ENCODE results near the gene SACS. TPM values are rescaled to one million over a fixed set of nuclear protein-coding genes. Genes with fewer than 3 reads are reported as not detected.

SACS gene
- total RNA-seq, 1 donor from 2014 or later: 7.0 TPM

DNA sequence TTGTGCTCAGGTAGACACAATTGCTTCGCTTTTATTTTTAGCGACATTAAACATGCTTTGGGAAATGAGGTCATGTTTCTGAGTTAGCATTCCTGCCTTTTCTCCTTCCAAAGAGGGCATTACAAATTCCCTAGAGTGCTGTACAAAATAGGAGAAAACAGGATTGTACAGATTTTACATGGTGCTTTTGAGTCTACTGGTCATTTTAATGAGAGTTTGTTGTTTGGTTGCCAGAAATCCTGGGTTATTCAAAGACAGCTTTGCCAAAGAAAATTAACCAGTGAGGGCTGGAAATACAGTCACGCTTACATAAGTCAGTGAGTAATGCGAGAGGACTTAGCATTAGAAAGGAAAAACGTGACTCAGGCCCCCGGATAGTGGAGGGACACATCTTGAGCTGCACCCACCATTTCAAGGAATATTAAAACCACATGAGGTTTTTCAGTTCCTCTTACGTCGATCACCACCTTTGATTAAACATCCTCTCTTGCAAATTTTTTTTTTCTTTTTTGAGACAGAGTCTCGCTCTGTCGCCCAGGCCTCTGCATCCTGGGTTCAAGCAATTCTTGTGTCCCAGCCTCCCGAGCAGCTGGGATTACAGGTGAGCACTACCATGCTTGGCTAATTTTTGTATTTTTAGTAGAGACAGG is 55.4 kb downstream of the SACS start:
- no peak overlapping the region for H3K4me3 ChIP-seq
- H3K9me3 ChIP-seq: no peaks in the 10 kb centered on the region
- intact Hi-C loops (cut with DNase I): no loop called here
- H3K27me3 ChIP-seq: no peaks in the 10 kb centered on the region
- peaks cover 17% of the 10 kb centered on the region for H3K4me1 ChIP-seq
- H3K36me3 ChIP-seq: no peaks in the 10 kb centered on the region
- ATAC-seq (no peak), DNase-seq (no peak)
- TF ChIP-seq, protein P1, sequence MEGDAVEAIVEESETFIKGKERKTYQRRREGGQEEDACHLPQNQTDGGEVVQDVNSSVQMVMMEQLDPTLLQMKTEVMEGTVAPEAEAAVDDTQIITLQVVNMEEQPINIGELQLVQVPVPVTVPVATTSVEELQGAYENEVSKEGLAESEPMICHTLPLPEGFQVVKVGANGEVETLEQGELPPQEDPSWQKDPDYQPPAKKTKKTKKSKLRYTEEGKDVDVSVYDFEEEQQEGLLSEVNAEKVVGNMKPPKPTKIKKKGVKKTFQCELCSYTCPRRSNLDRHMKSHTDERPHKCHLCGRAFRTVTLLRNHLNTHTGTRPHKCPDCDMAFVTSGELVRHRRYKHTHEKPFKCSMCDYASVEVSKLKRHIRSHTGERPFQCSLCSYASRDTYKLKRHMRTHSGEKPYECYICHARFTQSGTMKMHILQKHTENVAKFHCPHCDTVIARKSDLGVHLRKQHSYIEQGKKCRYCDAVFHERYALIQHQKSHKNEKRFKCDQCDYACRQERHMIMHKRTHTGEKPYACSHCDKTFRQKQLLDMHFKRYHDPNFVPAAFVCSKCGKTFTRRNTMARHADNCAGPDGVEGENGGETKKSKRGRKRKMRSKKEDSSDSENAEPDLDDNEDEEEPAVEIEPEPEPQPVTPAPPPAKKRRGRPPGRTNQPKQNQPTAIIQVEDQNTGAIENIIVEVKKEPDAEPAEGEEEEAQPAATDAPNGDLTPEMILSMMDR (IDR thresholded peaks at IDR 0.05): no peak
- no peak overlapping the region for H3K27ac ChIP-seq

DNA sequence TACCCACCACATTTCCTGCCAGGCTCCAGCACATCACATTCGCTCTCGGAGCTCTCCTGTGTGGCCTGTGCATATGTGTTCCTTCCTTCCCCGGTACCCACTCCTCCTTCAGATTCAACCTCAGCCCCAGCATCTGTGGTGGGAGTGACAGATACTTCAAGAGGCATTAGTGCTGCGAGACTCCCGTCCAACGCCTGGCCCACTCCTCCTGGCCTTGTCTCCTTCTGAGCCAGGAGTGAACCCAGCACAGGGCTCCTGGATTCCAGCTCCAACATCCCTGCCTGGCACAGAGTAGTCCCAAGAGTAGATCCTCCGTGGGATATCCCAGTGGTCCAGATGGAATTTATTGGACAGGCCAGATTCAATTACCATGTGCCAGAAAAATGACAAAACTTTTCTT is 55.9 kb downstream of the SACS start:
- TF ChIP-seq, protein P1 (IDR thresholded peaks at IDR 0.05): no peak
- no peak for ATAC-seq
- no peak overlapping the region for H3K27ac ChIP-seq

DNA sequence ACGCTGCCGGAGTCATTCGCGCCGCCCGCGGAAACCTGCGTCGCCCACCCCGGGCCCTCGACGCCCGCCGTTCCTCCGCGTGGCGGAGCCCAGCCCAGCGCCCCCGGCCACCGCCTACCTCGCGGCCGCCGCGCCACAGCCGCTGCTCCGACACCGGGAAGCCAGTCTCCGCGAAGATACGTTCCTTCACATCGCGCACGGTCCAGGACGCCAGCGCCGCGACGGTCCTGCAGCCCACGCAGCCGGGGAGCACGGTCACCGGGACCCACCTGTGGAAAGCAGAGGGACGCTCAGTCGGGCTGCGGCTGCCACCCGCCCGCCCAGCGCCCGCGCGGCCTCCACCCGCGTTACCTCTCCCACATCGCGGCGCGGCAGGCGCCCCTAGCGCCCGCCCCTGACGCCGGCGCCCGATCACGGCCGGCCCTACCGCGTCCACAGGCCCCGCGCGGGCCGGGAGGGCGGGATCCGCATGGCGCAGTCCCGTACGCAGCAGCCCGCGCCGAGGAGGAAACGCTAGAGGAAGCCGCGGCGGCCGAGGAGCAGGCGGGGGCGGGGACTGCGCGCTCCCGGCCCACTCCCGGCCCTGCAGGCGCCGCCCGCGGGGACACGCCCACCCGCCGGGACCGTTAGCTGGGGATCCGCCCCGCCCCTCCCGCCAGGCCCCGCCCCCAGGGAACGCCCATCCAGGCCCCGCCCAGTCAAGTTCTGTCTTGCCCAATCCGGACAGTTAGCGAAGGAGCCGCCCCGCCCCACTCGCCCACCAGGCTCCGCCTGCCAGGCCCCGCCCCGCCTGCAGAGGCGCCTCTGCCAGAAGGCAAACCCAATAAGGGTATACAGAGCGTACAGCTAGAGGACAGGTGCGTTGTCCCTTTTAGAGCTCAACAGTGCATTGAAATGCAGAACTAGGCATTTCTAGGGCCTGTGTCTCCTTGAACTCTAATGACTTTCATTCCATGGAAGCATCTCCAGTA is 58.2 kb downstream of the SACS start:
- peak overlapping the region; percentile 80 for H3K27ac ChIP-seq
- H3K27me3 ChIP-seq: no peaks in the 10 kb centered on the region
- H3K4me1 ChIP-seq: peaks cover 17% of the 10 kb centered on the region
- TF ChIP-seq, protein P1 (IDR thresholded peaks at IDR 0.05): peak; percentile 26
- intact Hi-C loops (cut with DNase I): no loop called here
- H3K9me3 ChIP-seq: no peaks in the 10 kb centered on the region
- peak; percentile 97 for DNase-seq
- ATAC-seq: peak; percentile 99
- peak overlapping the region; percentile 76 for H3K4me3 ChIP-seq
- peaks cover 6% of the 10 kb centered on the region for H3K36me3 ChIP-seq

More for the DNA sequence above, 55.9 kb downstream of the SACS start:
- no peak for DNase-seq
- Histone ChIP-seq H3K4me1 (peaks cover 17% of the 10 kb centered on the region), H3K4me3 (no peak overlapping the region), H3K27me3 (no peaks in the 10 kb centered on the region), H3K36me3 (no peaks in the 10 kb centered on the region), H3K9me3 (no peaks in the 10 kb centered on the region)
- intact Hi-C loops (cut with DNase I): no loop called here

DNA sequence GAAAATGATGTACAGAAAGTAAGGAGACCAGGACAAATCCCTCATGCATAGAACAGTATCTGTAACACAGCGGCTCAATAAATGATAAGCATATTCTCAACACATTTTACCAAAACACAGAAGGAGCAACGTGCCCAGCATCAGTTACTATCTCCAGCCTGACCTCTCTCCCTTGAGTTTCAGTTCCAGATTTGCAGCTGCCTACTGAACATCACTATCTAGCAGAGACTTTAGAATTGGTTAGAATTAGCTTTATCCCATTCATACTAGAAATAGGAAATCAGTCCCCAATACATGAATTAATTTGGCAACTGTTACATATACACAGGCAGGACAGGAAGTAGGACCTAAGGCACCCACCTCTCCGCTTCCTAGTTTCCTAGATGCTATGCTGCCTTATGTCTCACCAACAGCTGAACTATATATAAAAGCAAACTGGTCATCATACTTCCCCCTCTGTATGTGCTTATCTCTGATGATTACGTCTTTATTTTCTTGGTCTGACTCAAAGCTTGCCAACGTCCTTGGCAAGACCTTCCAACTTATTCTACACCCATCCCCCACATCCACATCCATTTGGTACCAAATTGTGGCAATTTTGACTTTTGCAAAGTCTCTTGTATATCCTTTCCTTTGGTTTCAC is 61.1 kb downstream of the SACS start:
- no peak overlapping the region for H3K27ac ChIP-seq
- DNase-seq: no peak
- peaks cover 14% of the 10 kb centered on the region for H3K36me3 ChIP-seq
- ATAC-seq: no peak
- peaks cover 3% of the 10 kb centered on the region for H3K4me1 ChIP-seq
- H3K9me3 ChIP-seq: no peaks in the 10 kb centered on the region
- intact Hi-C loops (cut with DNase I): no loop called here
- TF ChIP-seq, protein P1 (IDR thresholded peaks at IDR 0.05): no peak
- no peak overlapping the region for H3K4me3 ChIP-seq
- H3K27me3 ChIP-seq: no peaks in the 10 kb centered on the region

DNA sequence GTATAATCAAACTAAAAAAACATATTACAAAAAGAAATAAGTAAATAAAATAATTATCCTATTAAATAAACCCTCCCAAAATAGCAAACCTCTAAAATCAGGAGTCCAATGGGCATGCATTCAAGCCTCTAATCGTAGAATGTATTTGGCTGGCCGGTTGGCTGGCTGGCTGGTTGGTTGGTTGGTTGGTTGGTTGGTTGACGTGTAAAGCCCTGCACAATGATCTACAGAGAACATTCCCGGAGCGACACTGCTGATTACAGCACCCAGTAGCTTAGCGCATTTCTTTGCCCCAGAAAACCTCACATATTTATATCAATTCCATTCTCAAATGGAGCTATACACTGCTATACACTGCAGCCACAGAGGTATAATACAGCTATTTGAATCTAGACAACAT is 65.6 kb downstream of the SACS start:
- no peaks in the 10 kb centered on the region for H3K4me1 ChIP-seq
- H3K9me3 ChIP-seq: no peaks in the 10 kb centered on the region
- TF ChIP-seq, protein P1 (IDR thresholded peaks at IDR 0.05): no peak
- ATAC-seq (no peak), DNase-seq (no peak)
- H3K36me3 ChIP-seq: peaks cover 55% of the 10 kb centered on the region
- H3K27me3 ChIP-seq: no peaks in the 10 kb centered on the region
- H3K4me3 ChIP-seq: no peak overlapping the region
- intact Hi-C loops (cut with DNase I): no loop called here
- no peak overlapping the region for H3K27ac ChIP-seq
